GM18526 (cell line): Measurements from ENCODE around the gene CISD1.
A peak's percentile ranks its signal among the peaks of the same experiment; 100 is the strongest.

ENCODE experiments used
- POLR2A ChIP-seq: IDR thresholded peaks from 3 replicates; pipeline ENCODE4 v1.6.1; 2011; ENCODE audit not compliant: insufficient read length; ENCODE audit errors: extremely low read depth

The CISD1 gene

DNA sequence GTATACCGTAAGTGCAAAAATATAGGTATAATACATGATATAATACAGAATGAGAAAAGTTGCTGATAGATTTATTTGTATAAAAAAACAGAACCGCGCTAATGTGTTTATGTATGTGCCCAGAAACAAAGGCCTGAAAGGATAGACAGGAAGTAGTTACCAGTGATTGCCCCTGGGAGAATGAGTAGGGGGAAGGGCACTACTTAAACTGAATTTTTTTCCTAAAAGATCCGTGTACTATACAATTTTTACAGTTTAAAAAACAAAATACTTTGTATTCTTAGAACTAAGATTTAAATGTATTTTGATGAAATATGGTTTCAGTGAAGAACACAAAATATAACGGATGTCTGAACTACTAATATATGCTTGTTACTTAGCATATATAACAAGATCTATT lies 4.2 kb upstream of the CISD1 start:
- no peak for TF ChIP-seq POLR2A

DNA sequence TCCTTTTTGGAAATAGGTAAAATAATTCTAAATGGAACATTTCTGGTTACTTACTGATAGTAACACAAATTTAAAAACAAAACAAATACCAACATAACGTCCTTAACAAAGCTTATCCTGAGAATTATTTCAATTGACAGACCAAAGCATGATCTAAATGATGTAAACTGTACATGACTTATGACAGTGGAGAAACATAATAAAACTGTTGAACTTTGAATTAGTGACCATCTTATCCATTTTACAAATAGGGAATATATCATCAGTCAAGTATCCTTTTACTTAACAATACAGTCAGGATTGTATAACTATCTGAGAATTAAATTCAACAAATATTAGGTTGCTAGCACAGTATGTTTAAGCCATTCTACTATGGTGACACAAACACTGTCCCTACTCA lies 3.7 kb upstream of the CISD1 start:
- no peak for TF ChIP-seq POLR2A

DNA sequence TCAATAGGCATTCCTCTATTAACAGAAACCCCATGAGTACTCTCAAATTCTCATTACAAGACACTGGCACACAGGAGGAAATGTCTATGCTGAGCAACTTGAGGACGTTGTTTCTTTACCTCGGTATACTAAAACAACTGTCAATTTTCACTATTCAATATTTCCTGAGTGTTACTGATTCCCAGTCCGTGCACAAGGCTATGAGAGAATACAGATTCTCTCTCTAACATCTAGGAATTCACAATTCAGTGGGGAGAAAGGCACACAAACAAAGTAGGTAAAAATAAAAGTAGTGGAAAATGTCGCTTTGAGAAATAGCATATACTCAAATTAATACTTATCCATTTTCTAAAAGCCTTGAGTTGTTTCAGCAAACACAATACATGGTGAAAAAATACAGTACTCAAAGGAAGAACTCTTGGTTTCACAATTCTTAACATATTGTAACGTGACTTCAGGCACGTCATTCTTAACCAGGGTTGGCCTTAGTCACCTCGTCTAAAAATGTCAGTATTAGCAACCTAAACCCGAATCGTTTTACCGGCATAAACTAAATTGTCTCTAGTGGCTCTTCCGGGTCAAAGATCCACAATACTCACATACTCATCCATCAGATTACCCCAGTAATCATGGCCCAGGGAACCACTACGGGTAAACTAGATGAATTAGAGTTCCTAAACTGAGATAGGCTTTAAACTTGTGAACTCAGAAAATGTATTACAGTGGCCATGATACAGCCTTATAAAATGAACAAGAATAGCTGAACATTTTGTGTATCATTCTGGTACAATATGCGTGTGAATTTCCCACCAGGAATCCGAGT lies 2.7 kb upstream of the CISD1 start:
- TF ChIP-seq POLR2A: no peak

DNA sequence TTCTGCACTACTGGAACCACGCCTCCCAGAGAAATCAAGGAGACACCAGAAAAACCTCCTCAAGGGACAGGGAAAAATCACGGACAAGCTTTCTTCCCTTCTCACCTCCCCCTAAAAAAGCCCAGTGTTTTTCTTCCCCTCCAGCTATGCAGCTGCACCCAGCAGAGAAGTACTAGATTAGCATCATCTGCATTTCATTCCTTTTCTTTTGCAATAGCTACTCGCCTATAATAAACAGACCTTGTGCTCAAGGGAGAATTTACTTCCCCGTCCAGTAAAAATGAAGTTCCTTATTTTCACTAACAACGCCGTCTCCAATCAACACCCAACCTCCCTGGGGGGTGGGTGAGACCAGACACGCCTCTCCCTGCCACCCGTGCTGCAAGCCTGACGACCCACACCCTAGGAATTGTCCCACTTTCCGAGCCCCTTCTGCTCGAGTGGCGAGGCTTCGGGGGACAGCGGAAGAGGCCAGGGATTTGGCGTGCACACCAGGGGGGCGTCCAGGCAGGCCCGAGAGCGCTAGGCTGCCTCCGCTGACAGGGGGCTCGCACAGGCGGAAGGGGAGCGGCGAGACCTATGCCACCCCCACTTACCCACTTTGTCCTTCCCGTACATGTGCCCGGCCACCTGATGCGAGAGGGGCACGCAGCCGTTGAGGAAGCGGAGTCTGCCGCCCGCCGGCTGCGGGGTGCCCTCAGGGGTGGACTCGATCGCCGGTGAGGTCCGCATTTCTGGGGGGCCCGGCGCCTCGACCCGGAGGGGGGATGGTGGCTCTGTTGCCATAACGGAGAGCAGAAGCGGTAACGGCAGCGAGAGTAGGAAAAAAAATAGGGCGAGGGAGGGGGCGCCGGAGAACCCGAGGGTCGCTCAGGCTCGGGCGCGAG lies 1.9 kb upstream of the CISD1 start:
- TF ChIP-seq POLR2A: no peak

DNA sequence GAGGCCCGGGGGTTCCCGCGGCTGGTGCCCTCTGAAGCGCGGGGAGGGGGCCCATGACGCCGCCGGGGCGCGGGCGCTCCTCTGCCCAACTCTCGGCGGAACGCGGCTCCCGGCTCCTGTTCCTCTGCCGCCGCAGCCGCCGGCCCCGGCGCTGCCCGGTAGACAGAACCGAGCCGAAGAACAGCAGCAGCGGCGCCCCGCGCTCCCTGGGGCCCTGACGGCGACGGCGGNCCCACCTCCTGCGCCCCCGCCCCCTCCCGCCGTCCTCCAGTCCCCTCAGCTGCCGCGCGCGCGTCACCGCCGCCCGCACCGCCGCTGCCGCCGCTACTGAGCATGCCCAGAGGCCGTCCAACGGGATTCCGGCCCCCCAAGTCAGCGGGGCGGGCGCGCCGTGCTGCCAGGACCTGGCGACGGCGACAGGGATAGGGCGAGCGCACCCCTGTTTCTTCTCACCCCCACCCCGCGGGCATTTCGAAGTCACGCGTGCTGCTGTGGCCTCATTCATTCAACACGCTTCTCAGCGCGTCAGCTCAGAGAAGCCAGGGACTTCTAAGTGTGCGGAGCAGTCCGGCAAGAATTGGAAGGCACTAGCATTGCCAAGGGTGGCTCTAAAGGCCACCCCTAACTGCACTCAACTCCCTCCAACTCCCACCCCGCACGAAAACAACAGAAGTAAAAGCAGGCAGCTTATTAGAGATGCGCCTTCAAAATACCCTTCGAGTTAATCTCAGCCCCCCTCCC lies 1.1 kb upstream of the CISD1 start, which contains the start of gene IPMK:
IPMK (minus strand) TSS at position 182 of the 741 bp plus-strand sequence. CDS start 283 bp downstream, outside the sequence.
- peak; percentile 62 for TF ChIP-seq POLR2A

DNA sequence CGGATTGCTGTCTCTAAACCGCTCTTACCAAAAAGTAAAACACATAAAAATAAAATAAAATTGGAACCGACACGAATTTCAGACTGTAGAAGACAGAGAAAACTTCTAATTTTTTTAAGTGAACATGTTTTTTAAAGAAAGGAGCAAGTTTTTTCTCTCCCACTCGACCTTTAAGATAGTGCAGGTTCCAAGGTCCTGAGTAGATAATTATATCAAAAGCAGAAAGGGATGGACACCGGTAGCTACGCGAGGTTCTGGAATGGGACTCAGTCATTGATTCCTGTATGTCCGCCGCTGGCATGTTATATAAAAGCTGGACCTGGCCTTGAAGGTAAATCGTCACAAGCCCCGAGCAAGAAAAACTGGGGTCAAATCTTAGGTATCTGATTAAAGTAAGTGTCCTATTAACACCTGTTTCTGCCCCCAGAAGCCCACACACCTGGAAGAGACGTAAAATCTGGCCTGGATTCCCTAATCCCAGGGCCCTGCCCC lies 462 bp upstream of the CISD1 start:
- no peak for TF ChIP-seq POLR2A

DNA sequence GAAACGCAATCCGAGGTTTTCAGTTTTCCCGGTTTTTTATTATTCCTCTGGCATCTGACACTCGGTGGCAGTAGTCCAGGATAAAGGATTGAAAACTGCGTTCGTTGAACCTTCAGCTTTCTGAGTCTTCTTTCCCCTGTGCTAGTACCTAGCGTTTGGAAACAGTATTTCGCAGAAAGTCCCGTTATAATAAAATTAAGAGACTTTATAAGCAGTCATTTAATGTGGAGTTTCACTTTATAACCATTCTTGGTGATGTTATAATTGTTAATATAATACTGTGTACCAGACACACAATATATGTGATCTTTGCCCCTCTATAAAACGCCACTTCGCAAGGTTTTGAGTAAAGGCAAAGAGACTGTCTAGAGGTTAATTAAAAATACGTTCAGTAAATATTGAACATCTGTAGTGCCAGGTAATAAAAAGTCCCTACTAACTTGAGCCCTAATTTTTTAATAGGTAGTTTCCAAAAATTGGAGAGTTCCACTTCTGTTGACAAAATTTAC lies 874 bp downstream of the CISD1 start:
- no peak for TF ChIP-seq POLR2A

DNA sequence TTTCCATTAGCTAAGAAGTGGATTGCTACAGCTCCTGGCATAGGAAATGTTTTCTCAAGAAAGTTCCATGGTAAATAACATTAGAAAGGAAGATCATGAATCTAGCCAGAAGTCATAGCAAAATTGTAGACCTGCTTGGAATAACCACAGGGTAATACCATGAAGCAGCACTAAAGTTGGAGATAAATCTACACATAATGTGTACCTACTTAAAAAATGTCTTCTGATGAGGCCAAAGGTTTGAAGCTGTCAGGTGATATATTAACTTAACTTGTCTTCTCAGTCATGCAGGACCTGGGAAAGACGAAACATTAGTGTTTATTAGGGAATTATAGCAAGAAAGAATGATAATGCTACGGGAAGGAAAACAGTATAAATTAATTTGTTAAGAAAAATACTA lies 6.3 kb downstream of the CISD1 start:
- no peak for TF ChIP-seq POLR2A

DNA sequence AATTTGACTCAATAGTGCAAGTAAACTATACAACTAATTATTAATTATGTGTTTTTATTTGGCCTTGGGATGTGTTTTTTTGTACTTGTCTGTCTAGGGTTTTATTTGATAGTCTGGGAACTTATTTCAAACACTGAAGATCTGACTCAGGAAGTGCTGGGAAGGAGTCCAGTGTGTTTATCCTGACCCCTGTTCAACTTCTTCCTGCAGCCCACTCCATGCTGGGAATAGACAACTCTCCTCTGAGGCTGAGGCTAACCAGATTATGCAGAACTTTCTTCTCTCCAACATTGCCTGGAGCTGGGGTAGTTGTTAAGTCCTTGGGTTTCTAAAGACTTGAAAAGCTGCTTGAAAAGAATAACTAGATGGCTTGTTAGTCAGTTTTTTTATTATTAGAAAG lies 6.9 kb downstream of the CISD1 start:
- no peak for TF ChIP-seq POLR2A

DNA sequence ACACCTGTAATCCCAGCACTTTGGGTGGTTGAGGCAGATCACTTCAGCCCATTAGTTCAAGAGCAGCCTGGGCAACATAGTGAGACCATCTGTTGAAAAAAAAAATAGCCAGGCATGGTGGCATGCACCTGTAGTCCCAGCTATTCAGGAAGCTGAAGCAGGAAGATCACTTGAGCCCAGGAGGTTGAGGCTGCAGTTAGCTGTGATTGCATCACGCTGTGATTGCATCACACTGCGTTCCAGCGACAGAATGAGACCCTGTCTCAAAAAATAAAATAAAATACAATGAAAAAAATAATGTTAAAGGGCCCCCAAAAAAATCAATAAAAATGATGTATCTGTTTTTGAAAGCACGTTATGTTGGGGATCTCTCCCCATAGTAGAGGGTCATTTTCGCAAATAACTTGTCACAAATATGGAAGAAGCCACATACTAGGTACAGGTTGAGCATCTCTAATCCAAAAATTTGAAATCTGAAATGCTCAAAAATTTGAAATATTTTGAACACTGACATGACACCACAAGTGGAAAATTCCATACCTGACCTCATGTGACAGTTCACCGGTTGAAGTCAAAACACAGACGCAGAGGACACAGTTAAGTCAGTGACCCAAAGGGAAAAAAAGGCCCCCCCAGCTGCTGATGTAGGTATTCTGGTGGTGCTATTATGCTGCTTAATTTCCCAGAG lies 9.5 kb downstream of the CISD1 start:
- no peak for TF ChIP-seq POLR2A

DNA sequence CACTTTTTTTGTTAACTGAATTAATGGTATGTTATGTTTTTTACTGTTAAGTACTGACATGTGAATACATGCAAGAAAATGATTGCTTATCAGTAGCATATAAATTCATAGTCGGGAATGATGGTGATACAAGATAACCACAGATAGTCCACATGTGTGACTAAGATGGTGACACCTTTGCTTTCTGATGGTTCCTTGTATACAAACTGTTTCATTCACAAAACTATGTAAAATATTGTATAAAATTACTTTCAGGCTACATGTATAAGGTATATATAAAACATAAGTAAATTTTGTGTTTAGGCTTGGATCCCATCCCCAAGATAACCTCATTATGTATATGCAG lies 10.0 kb downstream of the CISD1 start:
- TF ChIP-seq POLR2A: no peak

DNA sequence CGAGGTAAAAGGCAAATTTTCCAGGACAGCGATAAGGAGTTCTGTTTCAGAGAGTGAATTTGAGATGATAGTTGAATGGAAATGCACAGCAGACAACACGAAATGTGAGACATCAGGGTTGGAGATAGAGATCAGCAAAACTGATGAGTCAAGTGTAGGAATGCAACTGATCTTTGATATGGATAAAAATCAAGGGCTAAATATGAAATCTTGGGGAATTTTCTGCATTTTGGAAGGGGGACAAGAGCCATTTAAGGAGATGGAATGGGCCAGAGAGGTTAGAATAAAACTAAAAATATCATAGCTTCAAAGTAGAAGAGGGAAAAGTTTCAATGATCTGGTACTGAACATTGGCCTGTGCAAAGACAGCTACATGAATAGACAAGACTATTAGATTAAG lies 11.5 kb downstream of the CISD1 start:
- TF ChIP-seq POLR2A: no peak

DNA sequence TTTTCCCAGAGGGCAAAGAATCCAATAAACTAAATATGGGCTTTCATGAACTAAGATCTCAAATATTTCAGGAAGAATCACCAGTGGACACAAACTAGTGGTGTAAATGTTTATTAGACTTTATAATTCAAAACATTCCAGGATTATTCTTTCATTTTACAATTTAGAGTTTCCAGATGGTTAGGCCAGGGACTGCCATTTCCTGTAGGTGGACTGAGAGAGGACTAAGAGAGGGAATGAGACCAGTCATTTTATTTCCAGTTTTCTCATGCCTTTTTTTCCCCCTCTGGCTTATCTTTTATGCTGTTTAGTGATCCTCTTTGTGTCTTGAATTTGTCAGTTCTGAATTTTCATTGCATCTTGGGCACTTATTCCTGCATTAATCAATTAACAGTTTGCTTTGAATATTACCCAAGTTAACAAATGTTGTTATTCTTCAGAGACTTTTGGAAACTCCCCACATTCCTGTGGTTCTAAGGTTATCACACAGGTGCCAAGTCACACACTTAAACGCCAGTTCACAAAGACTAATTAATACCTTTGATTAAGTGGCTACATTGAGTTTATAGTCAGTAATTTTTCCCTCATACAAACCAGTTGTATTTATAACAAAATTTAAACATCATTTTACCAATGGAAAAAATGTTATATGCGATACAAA lies 12.3 kb downstream of the CISD1 start:
- no peak for TF ChIP-seq POLR2A

DNA sequence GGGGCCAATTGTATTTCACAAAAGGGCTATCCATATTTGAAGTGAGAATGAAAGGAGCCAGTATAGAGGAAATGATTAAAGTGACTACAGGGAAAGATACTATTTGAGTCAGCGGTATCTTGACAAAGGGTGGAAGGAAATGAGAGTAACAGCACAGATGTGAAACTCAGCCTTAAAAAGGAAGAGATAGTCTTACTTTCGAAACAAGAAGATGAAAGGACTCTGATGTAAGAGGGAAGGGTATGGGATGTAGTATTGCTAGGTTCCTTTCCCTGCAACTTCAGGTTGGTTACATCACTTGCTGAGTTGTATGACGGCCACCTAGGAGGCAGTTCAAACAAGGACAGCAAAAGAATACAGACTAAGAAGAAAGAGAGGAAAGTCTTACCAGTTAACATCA lies 13.7 kb downstream of the CISD1 start:
- no peak for TF ChIP-seq POLR2A
